HepG2 (cell line): ENCODE results near the gene RERE. TPM values are rescaled to one million over a fixed set of nuclear protein-coding genes. Genes with fewer than 3 reads are reported as not detected.

Source experiments
- GATAD1 ChIP-seq: IDR thresholded peaks from 2 replicates; pipeline ENCODE4 v1.6.1; 2016; ENCODE audit warnings: missing genetic modification reagents, missing compliant biosample characterization
- HMG20B ChIP-seq: conservative IDR thresholded peaks from 2 replicates; pipeline ENCODE4 v1.6.1; 2016; ENCODE audit warnings: missing genetic modification reagents, missing compliant biosample characterization
- HNRNPH1 ChIP-seq: fragments of 200-400 bp; formaldehyde crosslinking; optimal IDR thresholded peaks from 2 replicates; pipeline ENCODE3; 2017; ENCODE audit warnings: mild to moderate bottlenecking, low read depth, low read length
- HOXA5 ChIP-seq: sonication (generic); formaldehyde crosslinking; IDR thresholded peaks from 2 replicates; pipeline ENCODE4 v1.4.0; 2020; ENCODE audit warnings: missing genetic modification reagents
- RBAK ChIP-seq: sonication (generic); formaldehyde crosslinking; IDR thresholded peaks from 2 replicates; pipeline ENCODE4 v1.5.1; 2020; ENCODE audit warnings: mild to moderate bottlenecking, missing genetic modification reagents
- TARDBP ChIP-seq: sonication (generic); formaldehyde crosslinking; IDR thresholded peaks from 2 replicates; pipeline ENCODE4 v1.8.0; 2022; ENCODE audit warnings: mild to moderate bottlenecking, missing genetic modification reagents
- TBP ChIP-seq: sonication (generic); formaldehyde crosslinking; IDR thresholded peaks from 2 replicates; pipeline ENCODE4 v1.5.0; 2020; ENCODE audit warnings: missing genetic modification reagents
- ZNF292 ChIP-seq: sonication (generic); formaldehyde crosslinking; IDR thresholded peaks from 2 replicates; pipeline ENCODE4 v1.8.1; 2022; ENCODE audit warnings: mild to moderate bottlenecking, low read depth, missing genetic modification reagents, borderline replicate concordance
- ZNF337 ChIP-seq: sonication (generic); formaldehyde crosslinking; IDR thresholded peaks from 2 replicates; pipeline ENCODE4 v1.5.1; 2020; ENCODE audit warnings: missing genetic modification reagents, low read depth, mild to moderate bottlenecking, borderline replicate concordance
- ZNF382 ChIP-seq: sonication (generic); formaldehyde crosslinking; IDR thresholded peaks from 2 replicates; pipeline ENCODE4 v1.5.0; 2020; ENCODE audit warnings: missing genetic modification reagents, mild to moderate bottlenecking, borderline replicate concordance
- ZNF431 ChIP-seq: sonication (generic); formaldehyde crosslinking; IDR thresholded peaks from 2 replicates; pipeline ENCODE4 v1.9.0; 2022; ENCODE audit warnings: missing genetic modification reagents, low read depth, mild to moderate bottlenecking, borderline replicate concordance
- ZNF484 ChIP-seq: sonication (generic); formaldehyde crosslinking; IDR thresholded peaks from 2 replicates; pipeline ENCODE4 v1.5.1; 2020; ENCODE audit warnings: mild to moderate bottlenecking, low read depth, missing genetic modification reagents, borderline replicate concordance
- ZNF670 ChIP-seq: sonication (generic); formaldehyde crosslinking; IDR thresholded peaks from 2 replicates; pipeline ENCODE4 v1.8.0; 2022; ENCODE audit warnings: mild to moderate bottlenecking, missing genetic modification reagents, borderline replicate concordance
- ZNF7 ChIP-seq: IDR thresholded peaks from 2 replicates; pipeline ENCODE4 v1.6.1; 2016; ENCODE audit warnings: missing biosample characterization, missing genetic modification reagents
- ZNF773 ChIP-seq: sonication (generic); formaldehyde crosslinking; IDR thresholded peaks from 2 replicates; pipeline ENCODE4 v1.4.0; 2020; ENCODE audit warnings: missing genetic modification reagents, borderline replicate concordance
- ZNF781 ChIP-seq: sonication (generic); formaldehyde crosslinking; IDR thresholded peaks from 2 replicates; pipeline ENCODE4 v1.5.1; 2020; ENCODE audit warnings: borderline replicate concordance, mild to moderate bottlenecking, missing genetic modification reagents; ENCODE audit errors: not compliant biosample characterization
- ZSCAN9 ChIP-seq: IDR thresholded peaks from 2 replicates; pipeline ENCODE4 v1.6.1; 2016; ENCODE audit warnings: borderline replicate concordance
- polyA plus RNA-seq, 8 experiments: library from polyadenylated mRNA; depleted of rRNA in 3 of 8; stranded (reverse) in 7 of 8; unstranded in 1 of 8; fragments of >200 nt; fragmentation: Illumina TruSeq in 4 of 8; extraction: Trizol in 4 of 8; gene quantifications; 2 replicates each; pipeline versions ENCODE4 v1.2.1 to v1.2.3, GENCODE V29; 2011 to 2016; ENCODE audit warnings: low read depth in 4 of 8, missing spikeins in 1 of 8, mixed read lengths in 1 of 8; ENCODE audit not compliant: insufficient read depth in 1 of 8
- total RNA-seq, 5 experiments: library from RNA; depleted of rRNA; stranded (reverse); fragments of >200 nt; fragmentation: Illumina TruSeq; extraction: Trizol; gene quantifications; 2 replicates each; pipeline ENCODE4 v1.2.3, GENCODE V29; 2016; ENCODE audit warnings: low read depth in 1 of 5
- TF ChIP-seq, protein P1 (sequence below): sonication (generic); formaldehyde crosslinking; IDR thresholded peaks from 2 replicates; pipeline ENCODE4 v1.5.0; 2020; ENCODE audit warnings: missing genetic modification reagents
- TF ChIP-seq, protein P2 (sequence below): IDR thresholded peaks from 2 replicates; pipeline ENCODE4 v1.6.1; 2016; ENCODE audit warnings: low read depth, control low read depth
- TF ChIP-seq, protein P3 (sequence below): sonication (generic); formaldehyde crosslinking; conservative IDR thresholded peaks from 2 replicates; pipeline ENCODE4 v1.8.0; 2022; ENCODE audit warnings: mild to moderate bottlenecking, moderate library complexity, missing genetic modification reagents
- TF ChIP-seq, protein P4 (sequence below): sonication (generic); formaldehyde crosslinking; IDR thresholded peaks from 2 replicates; pipeline ENCODE4 v1.4.0; 2020; ENCODE audit warnings: mild to moderate bottlenecking, missing genetic modification reagents, borderline replicate concordance
- TF ChIP-seq, protein P5 (sequence below): sonication (generic); formaldehyde crosslinking; IDR thresholded peaks from 2 replicates; pipeline ENCODE4 v1.5.1; 2020; ENCODE audit warnings: mild to moderate bottlenecking, moderate library complexity, missing genetic modification reagents

RERE gene
- total and polyA plus RNA-seq, 2 of the 13 experiments (the other 11 are each of a cell fraction or from before 2014, with no cell fraction given), result 18.3 to 21.9 TPM

DNA sequence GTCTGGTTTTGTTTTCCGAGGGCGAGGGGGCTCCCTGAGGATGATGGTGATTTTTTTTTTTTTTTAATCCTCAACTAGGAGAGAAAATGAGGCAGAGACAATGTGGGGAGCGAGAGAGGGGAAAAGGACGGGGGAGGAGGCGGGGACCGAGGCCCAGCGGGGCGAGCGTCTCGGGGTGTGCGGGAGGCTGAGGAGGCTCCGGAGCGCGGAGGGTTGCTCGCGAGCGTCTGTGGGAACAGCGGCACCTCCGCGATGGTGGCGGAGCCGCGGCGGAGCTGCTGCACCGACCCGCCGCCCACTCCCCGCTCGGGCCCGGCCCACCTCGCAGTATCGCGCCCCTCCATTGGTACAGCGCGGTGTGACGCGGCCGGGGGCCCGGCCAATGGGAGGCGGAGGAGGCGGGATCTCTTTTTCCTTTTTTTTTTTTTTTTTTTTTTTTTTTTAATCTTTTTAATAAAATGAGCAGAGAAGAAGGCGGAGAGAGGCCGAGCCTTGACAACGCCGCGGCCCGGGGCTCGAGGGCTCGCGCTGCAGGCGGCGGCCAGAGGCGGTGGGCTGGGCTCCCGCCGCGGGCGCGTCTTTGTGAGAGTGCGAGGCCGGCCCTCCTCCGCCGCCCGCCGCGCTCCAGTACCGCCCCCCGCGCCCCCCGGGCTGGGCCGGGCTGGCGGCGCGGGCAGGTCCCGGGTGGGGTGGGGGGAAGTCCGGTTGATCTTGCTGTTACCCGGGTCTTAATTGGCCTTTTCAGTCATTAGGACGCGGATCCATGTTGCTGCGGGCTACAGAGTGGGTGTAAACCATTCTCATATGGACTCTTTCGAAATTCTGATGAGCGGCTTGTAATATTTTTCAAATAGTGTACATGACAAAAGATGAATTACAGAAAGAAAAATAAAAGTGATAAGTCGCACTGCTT, at the start of gene RERE (continued):
- TF ChIP-seq HNRNPH1, result no peak
- TF ChIP-seq ZNF431 (CRISPR knock-in tag), result no peak
- TF ChIP-seq, protein P1, sequence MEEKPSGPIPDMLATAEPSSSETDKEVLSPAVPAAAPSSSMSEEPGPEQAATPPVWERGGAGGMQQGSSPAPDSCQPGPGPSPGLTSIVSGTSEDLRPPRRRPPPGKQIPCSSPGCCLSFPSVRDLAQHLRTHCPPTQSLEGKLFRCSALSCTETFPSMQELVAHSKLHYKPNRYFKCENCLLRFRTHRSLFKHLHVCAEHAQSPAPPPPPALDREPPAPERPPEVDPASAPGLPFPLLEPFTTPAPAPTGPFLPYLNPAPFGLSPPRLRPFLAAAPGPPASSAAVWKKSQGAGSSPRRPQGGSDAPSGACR (CRISPR knock-in tag), result no peak
- TF ChIP-seq ZNF337, result no peak
- TF ChIP-seq, protein P2, sequence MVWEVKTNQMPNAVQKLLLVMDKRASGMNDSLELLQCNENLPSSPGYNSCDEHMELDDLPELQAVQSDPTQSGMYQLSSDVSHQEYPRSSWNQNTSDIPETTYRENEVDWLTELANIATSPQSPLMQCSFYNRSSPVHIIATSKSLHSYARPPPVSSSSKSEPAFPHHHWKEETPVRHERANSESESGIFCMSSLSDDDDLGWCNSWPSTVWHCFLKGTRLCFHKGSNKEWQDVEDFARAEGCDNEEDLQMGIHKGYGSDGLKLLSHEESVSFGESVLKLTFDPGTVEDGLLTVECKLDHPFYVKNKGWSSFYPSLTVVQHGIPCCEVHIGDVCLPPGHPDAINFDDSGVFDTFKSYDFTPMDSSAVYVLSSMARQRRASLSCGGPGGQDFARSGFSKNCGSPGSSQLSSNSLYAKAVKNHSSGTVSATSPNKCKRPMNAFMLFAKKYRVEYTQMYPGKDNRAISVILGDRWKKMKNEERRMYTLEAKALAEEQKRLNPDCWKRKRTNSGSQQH (CRISPR knock-in tag), result no peak
- TF ChIP-seq GATAD1 (CRISPR knock-in tag), result peak; percentile 76
- TF ChIP-seq TARDBP (CRISPR knock-in tag), result no peak
- TF ChIP-seq ZNF484 (CRISPR knock-in tag), result no peak
- no peak for TF ChIP-seq ZNF781 (CRISPR knock-in tag)
- TF ChIP-seq RBAK (CRISPR knock-in tag), result no peak
- TF ChIP-seq HOXA5 (CRISPR knock-in tag), result peak; percentile 51; the same call in 1 of the 2 replicates
- TF ChIP-seq HMG20B (CRISPR knock-in tag), result no peak
- no peak for TF ChIP-seq ZNF773 (CRISPR knock-in tag)
- no peak for TF ChIP-seq ZNF382 (CRISPR knock-in tag)
- TF ChIP-seq TBP, result no peak
- no peak for TF ChIP-seq ZNF7
- TF ChIP-seq ZNF670 (CRISPR knock-in tag), result no peak
- TF ChIP-seq ZNF292, result no peak
- TF ChIP-seq, protein P3, sequence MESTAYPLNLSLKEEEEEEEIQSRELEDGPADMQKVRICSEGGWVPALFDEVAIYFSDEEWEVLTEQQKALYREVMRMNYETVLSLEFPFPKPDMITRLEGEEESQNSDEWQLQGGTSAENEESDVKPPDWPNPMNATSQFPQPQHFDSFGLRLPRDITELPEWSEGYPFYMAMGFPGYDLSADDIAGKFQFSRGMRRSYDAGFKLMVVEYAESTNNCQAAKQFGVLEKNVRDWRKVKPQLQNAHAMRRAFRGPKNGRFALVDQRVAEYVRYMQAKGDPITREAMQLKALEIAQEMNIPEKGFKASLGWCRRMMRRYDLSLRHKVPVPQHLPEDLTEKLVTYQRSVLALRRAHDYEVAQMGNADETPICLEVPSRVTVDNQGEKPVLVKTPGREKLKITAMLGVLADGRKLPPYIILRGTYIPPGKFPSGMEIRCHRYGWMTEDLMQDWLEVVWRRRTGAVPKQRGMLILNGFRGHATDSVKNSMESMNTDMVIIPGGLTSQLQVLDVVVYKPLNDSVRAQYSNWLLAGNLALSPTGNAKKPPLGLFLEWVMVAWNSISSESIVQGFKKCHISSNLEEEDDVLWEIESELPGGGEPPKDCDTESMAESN (CRISPR knock-in tag), result no peak
- TF ChIP-seq, protein P4, sequence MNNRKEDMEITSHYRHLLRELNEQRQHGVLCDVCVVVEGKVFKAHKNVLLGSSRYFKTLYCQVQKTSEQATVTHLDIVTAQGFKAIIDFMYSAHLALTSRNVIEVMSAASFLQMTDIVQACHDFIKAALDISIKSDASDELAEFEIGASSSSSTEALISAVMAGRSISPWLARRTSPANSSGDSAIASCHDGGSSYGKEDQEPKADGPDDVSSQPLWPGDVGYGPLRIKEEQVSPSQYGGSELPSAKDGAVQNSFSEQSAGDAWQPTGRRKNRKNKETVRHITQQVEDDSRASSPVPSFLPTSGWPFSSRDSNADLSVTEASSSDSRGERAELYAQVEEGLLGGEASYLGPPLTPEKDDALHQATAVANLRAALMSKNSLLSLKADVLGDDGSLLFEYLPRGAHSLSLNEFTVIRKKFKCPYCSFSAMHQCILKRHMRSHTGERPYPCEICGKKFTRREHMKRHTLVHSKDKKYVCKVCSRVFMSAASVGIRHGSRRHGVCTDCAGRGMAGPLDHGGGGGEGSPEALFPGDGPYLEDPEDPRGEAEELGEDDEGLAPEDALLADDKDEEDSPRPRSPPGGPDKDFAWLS (CRISPR knock-in tag), result no peak
- TF ChIP-seq, protein P5, sequence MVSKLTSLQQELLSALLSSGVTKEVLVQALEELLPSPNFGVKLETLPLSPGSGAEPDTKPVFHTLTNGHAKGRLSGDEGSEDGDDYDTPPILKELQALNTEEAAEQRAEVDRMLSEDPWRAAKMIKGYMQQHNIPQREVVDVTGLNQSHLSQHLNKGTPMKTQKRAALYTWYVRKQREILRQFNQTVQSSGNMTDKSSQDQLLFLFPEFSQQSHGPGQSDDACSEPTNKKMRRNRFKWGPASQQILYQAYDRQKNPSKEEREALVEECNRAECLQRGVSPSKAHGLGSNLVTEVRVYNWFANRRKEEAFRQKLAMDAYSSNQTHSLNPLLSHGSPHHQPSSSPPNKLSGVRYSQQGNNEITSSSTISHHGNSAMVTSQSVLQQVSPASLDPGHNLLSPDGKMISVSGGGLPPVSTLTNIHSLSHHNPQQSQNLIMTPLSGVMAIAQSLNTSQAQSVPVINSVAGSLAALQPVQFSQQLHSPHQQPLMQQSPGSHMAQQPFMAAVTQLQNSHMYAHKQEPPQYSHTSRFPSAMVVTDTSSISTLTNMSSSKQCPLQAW (CRISPR knock-in tag), result 0 out of 2 replicates have a peak, but pooled peaks have one; percentile 22
- no peak for TF ChIP-seq ZSCAN9
